Peyer's patch (tissue), 4 donors: ENCODE data around the gene POLL. TPM values are rescaled to one million over a fixed set of nuclear protein-coding genes. Genes with fewer than 3 reads are reported as not detected.

ENCODE experiments used
- DNase-seq, 3 donors: peaks; one replicate each; pipeline ENCODE4 v3.0.0-alpha.2; 2017 to 2019
- H3K27ac ChIP-seq, 4 donors: fragments of 200-600 bp; sonication (generic); one replicate each; pipeline ENCODE4 v1.5.1; 2016 to 2019
- H3K27me3 ChIP-seq, 2 donors: fragments of 200-600 bp; sonication (generic); one replicate each; pipeline ENCODE4 v1.5.1; 2019
- H3K36me3 ChIP-seq, 3 donors: fragments of 200-600 bp; sonication (generic); one replicate each; pipeline ENCODE4 v1.5.1; 2016 to 2019
- H3K4me1 ChIP-seq, 4 donors: fragments of 200-600 bp; sonication (generic); one replicate each; pipeline ENCODE4 v1.5.1; 2016 to 2019
- H3K4me3 ChIP-seq, 4 donors: fragments of 200-600 bp; sonication (generic); 1 replicate in 3 of 4; 2 replicates in 1 of 4; pipeline ENCODE4 v1.5.1; 2016 to 2019; ENCODE audit warnings: mild to moderate bottlenecking in 1 of 4
- H3K9me3 ChIP-seq, 4 donors: fragments of 200-600 bp; sonication (generic); one replicate each; pipeline ENCODE4 v1.5.1; 2016 to 2019; ENCODE audit warnings: mild to moderate bottlenecking in 1 of 4
- POLR2A ChIP-seq, 2 donors: fragments of 450-650 bp; IDR thresholded peaks; one replicate each; pipeline ENCODE4 v1.5.1; 2017; ENCODE audit warnings: antibody characterized with exemption in 2 of 2, mild to moderate bottlenecking in 2 of 2, moderate library complexity in 2 of 2
- total RNA-seq, 4 donors: library from RNA; depleted of rRNA; stranded (reverse); fragments of >200 nt; gene quantifications; one replicate each; pipeline ENCODE4 v1.1.0, GENCODE V29; 2016
- TF ChIP-seq, protein P1 (sequence below), 6 experiments: fragments of 450-650 bp in 4 of 6; fragments of 200-600 bp in 2 of 6; sonication (generic) in 1 of 6; IDR thresholded peaks; one replicate each; pipeline ENCODE4 v1.5.1; 2017 to 2019; ENCODE audit warnings: antibody characterized with exemption in 6 of 6, mild to moderate bottlenecking in 3 of 6, moderate library complexity in 1 of 6

POLL gene
- total RNA-seq, 4 donors from 2014 or later = 26.1 to 55.3 (median 41.2) TPM

DNA sequence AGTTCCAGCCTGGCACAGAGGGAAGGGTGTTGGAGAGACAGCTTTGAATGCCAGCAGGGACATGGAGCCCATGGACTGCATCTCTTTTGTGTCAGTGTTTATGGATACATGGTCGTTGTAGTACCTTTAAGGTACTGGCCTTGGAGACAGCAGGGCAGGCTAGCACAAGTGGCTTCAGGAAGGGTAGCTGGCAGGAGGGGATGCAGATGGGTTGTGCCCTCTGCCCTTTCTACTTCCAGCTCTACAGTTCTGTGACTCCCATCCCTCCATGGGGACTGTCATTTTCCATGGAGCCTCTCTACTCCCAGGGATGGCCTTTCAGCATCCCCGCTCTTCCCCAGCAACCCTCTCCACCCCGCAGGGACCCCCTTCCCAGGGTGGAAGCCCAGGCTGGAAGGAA is 25.1 kb downstream of the POLL start:
- TF ChIP-seq POLR2A (IDR thresholded peaks at IDR 0.05) = no peak
- no peak for DNase-seq
- Histone ChIP-seq H3K4me1 (no peaks in the 10 kb centered on the region), H3K4me3 (no peak overlapping the region), H3K27ac (no peak overlapping the region), H3K9me3 (no peaks in the 10 kb centered on the region), H3K36me3 (no peaks in the 10 kb centered on the region), H3K27me3 (no peaks in the 10 kb centered on the region)

GRCh38 chr10:101562231-101562630 is 25.8 kb downstream of the POLL start:
- no peaks in the 10 kb centered on the region for H3K27me3 ChIP-seq
- no peaks in the 10 kb centered on the region for H3K9me3 ChIP-seq
- no peak overlapping the region for H3K4me3 ChIP-seq
- no peak for TF ChIP-seq POLR2A (IDR thresholded peaks at IDR 0.05)
- TF ChIP-seq, protein P1, sequence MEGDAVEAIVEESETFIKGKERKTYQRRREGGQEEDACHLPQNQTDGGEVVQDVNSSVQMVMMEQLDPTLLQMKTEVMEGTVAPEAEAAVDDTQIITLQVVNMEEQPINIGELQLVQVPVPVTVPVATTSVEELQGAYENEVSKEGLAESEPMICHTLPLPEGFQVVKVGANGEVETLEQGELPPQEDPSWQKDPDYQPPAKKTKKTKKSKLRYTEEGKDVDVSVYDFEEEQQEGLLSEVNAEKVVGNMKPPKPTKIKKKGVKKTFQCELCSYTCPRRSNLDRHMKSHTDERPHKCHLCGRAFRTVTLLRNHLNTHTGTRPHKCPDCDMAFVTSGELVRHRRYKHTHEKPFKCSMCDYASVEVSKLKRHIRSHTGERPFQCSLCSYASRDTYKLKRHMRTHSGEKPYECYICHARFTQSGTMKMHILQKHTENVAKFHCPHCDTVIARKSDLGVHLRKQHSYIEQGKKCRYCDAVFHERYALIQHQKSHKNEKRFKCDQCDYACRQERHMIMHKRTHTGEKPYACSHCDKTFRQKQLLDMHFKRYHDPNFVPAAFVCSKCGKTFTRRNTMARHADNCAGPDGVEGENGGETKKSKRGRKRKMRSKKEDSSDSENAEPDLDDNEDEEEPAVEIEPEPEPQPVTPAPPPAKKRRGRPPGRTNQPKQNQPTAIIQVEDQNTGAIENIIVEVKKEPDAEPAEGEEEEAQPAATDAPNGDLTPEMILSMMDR (IDR thresholded peaks at IDR 0.05) = no peak
- no peaks in the 10 kb centered on the region for H3K4me1 ChIP-seq
- no peaks in the 10 kb centered on the region for H3K36me3 ChIP-seq
- DNase-seq = peak in 2 of 3 donors; percentile 8 to 32
- H3K27ac ChIP-seq = no peak overlapping the region

DNA sequence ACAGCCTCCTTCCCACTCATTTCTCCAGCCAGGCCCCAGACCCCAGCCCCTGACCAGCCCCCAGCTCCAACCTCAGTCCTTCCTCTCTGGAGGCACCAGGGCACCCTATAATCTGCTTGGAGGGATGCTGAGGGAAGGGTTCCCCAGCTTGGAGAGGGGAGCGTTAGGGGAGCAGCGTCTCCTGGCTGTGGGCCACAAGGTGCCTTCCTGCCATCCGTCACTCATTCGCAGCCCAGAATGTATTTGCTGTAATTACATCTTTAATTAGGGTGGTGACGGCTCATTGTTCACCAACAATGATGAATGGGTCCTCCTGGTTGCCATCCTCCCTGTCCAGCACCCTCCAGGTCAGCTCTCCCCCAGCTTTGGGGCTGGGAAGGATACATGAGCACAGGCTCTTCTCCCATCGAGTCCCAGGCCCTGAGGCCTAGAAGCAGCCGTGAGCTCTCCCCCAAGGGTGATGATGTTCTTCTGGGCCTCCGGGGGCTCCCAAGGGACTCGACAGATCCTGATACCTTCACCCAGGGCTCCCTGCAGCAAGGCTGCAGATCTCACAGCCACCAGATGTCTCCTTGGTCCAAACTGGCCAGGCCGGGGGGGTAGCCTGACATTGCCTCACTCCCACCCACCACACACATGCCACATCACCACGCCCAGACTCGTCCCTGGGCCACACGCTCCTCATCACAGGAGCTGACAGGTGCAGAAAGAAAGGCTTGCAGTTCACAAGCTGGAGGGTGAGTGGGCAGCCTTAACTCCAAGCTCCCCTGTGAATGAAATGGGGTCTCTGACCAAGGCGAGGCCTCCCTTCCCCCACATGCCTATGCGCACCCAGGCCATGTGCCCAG is 26.8 kb downstream of the POLL start:
- Histone ChIP-seq H3K36me3 (no peaks in the 10 kb centered on the region), H3K4me3 (no peak overlapping the region), H3K27ac (no peak overlapping the region), H3K27me3 (no peaks in the 10 kb centered on the region), H3K9me3 (no peaks in the 10 kb centered on the region), H3K4me1 (no peaks in the 10 kb centered on the region)
- TF ChIP-seq, protein P1 (IDR thresholded peaks at IDR 0.05) = no peak
- no peak for TF ChIP-seq POLR2A (IDR thresholded peaks at IDR 0.05)
- DNase-seq = no peak

GRCh38 chr10:101560298-101561067 is 27.6 kb downstream of the POLL start:
- H3K36me3 ChIP-seq = no peaks in the 10 kb centered on the region
- no peaks in the 10 kb centered on the region for H3K9me3 ChIP-seq
- H3K27ac ChIP-seq = no peak overlapping the region
- TF ChIP-seq, protein P1 (IDR thresholded peaks at IDR 0.05) = no peak
- TF ChIP-seq POLR2A (IDR thresholded peaks at IDR 0.05) = no peak
- no peaks in the 10 kb centered on the region for H3K4me1 ChIP-seq
- DNase-seq = peak in 1 of 3 donors; percentile 38
- no peak overlapping the region for H3K4me3 ChIP-seq
- no peaks in the 10 kb centered on the region for H3K27me3 ChIP-seq

- Histone ChIP-seq H3K9me3 (no peaks in the 10 kb centered on the region), H3K4me1 (no peaks in the 10 kb centered on the region), H3K27ac (no peak overlapping the region), H3K36me3 (no peaks in the 10 kb centered on the region), H3K27me3 (no peaks in the 10 kb centered on the region), H3K4me3 (no peak overlapping the region)
- TF ChIP-seq POLR2A (IDR thresholded peaks at IDR 0.05) = no peak
- TF ChIP-seq, protein P1 (IDR thresholded peaks at IDR 0.05) = no peak
- DNase-seq = peak in 1 of 3 donors; percentile 32
Observed at GRCh38 chr10:101559596-101560297, 28.3 kb downstream of the POLL start.
